ENCODE measurements around the gene GRM7.

Gene GRM7

DNA sequence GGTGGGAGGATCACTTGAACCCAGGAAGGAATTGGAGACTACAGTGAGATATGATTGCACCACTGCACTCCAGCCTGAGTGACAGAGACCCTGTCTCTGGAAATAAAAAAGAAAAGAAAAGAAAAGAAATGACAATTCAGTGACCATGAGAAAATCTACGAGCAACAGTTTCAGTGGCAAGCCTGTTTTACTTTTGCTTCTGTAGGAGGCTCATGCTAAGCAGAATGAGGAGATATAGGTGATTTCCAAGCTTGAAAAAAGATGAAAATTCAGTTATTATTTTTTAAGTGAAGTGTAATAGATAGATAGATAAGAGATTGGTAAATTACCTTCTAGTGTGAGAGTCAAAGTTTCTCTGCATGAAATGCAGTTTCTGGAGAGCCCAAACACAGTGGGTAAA, 651.1 kb downstream of the GRM7 start:
- no peak for DNase-seq

DNA sequence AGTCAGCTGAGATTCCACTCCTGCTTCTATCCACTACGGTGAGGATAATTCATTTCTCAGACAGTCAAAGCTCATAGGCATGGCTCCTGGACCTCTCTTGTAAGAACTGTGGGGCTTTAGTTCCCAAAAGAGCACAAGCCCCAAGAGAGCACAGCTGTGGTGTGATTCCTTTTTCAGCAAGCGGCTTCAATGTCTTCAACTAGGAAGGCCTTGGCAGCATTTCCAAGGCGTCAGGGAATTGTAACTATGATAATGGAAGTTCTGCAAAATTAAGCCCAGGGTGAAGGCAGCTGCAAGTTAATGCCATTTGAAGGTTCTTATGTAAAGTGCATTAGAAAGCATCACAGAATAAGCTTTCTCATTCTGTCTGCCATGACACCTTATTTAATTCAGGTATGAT, 657.1 kb downstream of the GRM7 start:
- DNase-seq = no peak

DNA sequence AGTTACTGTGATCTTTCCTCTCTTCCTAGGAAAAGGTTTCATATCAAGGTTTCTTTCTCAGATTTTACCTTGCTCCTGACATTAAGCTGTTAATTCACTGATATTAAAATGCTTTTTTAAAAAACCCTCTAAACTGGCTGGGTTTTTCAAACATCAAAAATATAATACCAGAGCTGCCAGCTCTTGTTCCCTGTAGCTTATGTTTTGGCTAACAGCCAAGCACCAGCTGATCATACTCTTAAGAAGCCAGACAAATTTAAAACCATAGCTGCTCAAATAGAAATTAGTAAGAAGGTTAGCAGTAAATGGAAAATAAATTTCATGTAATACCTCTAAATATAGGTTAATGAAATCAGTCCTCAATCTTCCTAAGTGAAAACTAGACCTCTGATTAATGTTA, 657.5 kb downstream of the GRM7 start:
- DNase-seq = no peak

DNA sequence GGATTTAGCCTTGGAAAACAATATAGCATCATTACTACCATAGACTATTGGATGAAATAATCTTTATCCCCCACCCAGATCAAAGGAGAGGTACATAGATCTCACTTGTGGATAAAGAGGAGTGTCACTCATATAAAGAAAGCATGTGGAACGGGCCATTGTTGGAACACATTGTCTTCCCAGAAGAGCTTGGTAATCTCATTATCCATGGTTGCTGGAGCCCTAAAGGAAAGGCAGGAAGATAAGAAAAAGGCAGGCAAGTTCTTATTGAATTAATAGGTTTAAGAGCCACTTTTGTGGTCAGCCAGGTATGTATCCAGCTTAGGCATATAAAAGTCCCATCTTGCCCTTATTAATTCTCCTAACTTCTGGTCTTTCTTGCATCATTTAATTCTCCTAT, 659.1 kb downstream of the GRM7 start:
- DNase-seq = no peak

DNA sequence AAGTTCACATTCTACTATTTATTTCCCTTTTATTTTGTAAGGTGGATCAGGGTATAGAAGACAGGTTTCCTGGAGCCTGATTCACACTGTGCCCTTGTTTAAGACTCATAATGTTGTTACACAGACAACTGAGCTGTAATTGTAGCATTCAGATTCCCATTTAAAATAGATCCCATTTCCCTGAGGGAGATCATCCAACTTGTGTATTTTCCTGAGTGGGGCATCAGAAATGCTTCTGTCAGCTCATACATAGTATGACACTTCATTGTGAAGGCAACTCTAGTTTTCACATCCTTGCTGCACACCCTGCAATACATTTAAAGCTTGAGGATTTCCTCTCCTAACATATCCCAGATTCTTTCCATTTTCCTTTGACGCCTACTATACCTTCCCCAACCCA, 659.7 kb downstream of the GRM7 start:
- no peak for DNase-seq

DNA sequence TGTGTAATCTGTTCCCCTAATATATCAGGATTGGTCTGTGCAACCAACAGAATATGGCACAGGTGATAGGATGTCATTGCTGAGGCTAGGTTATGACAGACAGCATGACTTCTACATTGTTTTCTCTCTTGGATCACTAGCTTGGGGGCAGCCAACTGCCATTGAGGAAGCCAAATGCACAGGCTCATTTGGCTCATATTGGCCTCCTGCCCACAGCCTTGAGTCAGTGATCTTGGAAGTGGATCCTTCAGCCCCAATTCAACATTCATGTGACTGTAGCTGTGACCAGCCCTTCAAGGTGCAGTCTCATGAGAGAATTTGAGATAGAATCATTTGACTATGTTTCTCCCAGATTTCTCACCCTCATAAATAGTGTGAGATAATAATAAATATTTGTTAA, 675.6 kb downstream of the GRM7 start:
- DNase-seq = no peak

DNA sequence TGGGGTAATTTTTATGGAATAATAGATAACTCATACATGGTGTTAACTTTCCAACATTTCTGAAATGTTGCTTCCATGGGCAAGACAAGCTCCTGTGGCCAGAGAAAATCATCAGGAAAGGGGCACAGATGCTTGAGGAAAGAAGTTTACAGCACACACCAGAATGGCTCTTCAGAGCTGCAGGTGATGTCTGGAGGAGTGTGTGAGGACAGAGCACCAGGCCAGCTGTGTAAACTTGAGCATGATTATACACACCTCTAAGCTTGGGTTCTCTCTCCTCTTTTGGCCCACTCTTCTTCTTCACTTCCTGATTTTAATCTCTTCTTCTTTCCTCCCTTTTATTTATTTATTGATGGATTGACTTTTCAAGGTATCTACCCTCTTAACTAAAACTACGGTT, 676.0 kb downstream of the GRM7 start:
- DNase-seq = no peak

DNA sequence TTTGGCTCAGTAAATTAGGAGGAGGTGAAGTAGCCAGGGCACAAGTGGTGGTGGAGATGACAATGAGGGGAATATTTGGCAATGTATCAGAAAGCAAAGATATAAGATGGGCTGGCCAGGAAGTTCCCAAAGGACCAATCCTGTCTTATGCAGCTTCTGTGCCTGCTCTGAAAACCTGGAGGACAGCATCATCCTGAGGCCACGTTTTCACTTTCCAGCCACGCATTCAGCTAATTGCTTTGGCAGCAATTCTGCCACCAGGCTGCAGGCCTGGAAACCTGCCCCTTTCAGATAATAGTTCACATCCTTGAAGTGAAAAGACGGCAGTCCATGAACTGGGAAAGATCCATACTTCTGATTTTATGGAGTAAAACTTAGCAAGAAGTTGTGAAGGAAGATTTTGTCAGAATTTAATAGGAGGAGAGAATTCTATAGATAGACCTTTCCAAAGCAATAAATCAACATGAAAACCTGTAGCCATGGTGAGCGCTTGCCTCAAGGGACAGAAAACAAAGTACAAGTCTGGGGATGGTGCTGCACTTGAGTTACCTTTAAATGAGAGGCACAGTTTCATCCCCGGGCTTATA, 682.5 kb downstream of the GRM7 start:
- DNase-seq = no peak

DNA sequence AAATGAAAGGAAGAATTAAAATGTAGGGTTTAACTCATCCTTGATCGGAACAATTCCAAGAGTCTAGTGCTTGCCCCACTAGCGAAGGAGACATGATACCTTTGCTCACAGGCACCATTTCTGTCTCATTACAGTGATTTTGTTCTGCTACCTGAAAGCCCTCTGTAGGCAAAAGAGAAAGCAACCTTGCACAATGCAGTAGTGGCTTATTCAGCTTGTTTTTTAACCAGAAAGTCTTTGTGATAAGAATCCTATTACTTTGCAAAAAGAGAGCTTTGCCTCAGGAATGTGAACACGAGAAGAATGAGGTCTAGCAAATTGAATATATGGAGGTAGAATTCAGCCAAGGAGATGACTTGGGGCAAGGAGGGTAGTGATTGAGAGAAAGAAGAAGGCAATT, 684.4 kb downstream of the GRM7 start:
- no peak for DNase-seq

DNA sequence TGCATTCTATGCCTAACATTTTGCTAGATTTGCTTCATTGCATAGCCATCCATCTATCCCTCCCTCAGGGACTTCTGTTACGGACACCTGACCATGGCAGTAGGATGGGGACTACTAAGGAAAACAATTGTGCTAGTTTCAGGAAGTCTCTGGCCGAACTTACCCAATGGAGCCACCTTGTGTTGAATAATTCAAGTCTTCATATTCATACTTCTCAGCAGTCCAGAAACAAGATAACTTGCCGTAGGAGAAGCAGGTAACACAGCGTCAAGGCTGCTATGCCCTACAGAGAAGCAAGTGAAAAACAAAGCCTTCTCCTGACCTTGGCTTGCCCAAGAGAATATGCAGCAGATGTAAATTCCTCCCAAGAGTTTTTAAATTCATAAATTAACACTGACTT, 685.3 kb downstream of the GRM7 start:
- DNase-seq = no peak

DNA sequence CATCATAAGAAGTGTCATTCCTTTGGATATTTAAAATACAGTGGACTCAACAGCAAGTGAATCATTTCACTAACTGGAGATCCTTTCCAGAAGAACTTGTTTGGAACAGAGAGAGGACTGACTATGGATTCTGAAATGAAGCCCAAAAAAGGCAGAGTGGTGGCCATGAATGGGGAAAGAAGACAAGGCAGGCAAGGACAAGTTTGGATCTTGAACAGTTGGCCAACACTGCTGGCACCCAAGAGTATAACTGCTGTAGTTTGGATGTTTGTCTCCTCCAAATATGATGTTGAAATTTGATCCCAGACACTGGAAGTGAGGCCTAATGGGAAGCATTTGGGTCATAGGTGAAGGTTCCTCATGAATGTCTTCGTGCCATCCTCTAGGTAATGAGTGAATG, 686.9 kb downstream of the GRM7 start:
- DNase-seq = no peak

DNA sequence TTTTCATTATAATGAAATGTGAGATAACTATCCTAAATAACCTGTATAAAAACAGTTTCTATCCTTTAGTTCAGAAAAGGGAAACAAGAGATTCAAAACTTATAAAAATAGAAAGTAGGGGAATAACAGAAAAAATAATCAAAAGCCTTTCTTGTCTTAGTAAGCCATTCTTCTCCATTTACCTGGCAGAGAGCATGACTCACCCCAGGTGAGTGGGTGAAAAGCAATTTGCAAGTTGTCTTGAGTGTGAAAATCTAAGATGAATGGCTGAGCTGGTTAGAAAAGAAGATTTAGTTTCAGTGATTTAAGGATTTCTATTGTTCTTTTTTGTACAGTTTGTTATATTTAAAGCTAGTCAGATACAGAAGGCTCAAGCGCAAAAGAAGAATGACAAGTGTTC, 702.0 kb downstream of the GRM7 start:
- no peak for DNase-seq

DNA sequence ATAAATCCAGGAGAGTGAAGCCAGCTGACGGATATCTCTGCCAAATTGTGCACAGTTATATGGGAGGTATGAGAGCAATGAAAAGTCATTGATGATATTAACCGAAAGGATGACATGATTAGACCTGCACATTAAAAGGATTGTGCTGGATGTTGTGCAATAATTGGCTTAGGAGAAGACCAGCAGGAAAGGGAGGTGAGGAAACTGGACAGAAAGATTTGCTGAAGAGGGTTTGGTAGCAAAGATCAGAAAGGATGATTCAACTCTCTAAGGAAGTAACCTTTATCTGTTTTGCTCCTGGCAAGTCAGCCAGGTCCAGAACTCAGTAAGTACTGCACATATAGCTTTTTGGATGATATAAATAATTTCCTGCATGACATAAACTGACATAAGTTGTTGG, 704.7 kb downstream of the GRM7 start:
- DNase-seq = no peak

DNA sequence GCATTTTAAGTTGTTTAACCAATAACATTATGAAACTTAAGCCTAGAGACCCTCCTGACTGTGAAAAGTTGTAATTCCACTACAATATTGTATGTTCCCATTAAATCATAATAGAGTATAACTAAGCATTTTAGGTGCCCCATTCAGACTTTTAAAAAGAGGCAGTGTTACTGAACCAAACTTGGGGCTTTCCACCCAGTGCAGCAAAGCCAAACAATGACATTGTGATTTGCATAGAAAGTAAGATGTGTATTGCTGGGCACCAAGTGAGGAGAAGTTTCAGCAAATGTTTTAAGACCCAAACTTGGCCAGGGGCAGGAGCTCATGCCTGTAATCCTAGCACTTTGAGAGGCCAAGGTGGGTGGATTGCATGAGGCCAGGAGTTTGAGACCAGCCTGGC, 706.2 kb downstream of the GRM7 start:
- DNase-seq = no peak

DNA sequence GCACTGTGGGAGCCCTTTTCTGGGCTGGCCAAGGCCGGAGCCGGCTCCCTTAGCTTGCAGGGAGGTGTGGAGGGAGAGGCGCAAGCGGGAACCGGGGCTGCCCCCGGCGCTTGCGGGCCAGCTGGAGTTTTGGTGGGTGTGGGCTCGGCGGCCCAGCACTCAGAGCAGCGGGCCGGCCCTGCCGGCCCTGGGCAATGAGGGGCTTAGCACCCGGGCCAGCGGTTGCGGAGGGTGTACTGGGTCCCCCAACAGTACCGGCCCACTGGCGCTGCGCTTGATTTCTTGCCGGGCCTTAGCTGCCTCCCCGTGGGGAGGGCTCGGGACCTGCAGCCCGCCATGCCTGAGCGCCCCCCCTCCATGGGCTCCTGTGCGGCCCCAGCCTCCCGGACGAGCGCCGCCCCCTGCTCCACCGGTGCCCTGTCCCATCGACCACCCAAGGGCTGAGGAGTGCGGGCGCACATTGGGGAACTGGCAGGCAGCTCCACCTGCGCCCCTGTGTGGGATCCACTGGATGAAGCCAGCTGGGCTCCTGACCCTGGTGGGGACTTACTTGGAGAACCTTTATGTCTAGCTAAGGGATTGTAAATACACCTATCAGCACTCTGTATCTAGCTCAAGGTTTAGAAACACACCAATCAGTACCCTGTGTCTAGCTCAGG, 707.7 kb downstream of the GRM7 start:
- DNase-seq = no peak

DNA sequence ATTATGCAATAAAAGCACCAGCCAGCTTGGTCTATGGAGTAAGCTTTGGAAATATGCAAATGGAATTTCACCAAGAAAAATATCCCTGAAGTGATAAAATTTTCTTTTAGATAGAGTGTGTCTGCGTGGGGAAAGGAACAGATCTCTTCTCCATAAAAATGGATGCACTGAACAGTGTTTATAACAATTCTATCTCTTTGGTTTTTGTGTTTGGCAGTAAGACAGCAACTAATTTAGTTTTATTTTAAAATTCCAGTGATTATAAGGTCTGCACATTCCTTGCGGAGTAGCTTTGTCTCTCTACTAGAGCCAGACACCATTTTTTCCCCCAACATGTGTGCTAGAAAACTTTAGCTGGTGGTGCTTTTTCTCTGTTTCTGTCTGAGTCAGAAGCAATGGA, 712.4 kb downstream of the GRM7 start:
- no peak for DNase-seq

DNA sequence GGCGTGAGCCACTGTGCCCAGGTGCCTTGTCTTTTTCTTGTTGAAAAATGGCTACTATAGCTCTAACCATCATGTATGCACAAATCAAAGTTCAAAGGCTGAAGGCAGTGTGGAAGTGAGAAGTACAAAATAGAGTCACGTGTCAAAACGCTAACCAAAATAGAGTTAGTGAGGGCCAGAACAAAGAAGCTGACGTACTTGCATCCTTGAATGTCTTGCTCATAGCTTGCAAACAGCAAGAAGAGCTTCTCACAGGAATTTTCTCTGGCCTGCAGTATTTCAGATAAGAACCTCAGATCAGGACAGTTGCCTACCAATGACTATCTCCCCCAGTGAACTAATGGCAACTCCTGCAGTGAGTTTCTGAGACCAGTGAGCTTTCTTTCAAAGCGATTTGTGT, 713.5 kb downstream of the GRM7 start:
- DNase-seq = no peak

DNA sequence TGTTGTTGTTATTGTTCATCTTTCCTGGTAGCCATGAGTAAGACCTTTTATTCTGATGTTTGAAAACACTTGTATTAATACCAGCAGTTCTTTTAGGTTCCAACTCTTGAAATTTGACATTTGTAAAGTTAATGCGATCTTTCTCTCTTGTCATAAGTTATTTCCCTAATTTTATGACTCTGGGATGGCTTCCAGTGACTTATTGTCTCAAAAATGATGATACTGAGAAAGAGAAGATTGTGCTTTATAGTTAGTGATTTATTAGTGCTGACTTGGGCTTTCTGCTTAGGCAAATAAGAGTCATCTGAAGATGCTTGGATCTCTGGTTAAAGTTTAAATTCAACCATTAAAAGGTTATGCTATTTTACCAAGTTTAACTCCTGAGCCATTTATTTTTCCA, 715.2 kb downstream of the GRM7 start:
- no peak for DNase-seq

DNA sequence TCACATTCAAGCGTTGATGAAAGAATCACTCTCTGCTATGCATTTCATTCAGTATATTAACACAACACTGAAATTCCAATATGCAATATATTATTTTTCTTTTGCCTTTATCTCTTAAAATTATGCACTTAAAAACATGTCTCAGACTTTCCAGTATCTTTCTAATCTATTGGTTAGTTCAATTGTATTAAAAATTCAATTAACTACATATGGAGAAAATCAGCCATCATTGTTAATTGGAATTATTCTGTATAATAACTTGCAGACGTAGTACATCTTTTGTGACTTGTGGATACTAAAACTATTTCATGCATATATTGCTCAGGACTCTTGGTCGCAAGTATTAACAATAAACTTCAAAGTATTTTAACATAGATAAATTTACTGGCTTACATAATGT, 715.6 kb downstream of the GRM7 start:
- DNase-seq = no peak

DNA sequence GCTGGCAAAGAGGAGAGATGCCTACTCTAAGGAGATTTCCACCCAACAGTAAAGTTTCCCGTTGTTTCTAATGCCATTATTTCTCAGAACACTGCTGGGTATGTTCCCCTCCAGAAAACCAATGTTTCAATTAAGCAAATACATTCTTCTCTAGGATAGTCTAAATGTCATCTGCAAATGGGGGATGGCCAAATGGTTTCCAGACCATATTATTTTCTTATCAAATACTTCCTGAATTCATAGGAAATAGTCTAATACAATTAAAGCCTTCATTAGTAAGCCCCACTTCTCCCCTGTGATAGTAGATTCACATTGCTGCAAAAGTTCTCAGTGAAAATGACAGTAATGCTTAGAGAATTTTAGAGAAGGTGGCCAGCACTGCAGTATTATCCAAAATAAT, 716.6 kb downstream of the GRM7 start:
- no peak for DNase-seq

DNA sequence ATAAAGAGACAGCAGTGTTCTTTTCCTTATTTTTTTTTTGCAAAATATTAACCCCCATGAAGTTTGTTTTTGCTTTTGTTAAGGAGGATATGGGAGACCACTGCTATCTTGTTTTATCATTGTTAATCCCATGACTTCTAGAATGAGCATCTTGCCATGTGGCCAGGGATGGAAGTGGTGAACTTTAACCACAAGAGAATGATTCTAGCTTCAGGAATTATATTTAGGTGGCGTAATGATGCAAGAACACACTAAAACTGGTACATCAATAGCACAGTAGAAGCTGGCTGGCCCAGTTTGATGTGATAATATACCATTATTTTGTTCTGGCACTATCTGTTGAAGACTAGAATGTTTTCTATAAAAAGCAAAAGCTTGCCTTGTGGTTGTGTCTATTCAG, 720.9 kb downstream of the GRM7 start:
- DNase-seq = no peak

DNA sequence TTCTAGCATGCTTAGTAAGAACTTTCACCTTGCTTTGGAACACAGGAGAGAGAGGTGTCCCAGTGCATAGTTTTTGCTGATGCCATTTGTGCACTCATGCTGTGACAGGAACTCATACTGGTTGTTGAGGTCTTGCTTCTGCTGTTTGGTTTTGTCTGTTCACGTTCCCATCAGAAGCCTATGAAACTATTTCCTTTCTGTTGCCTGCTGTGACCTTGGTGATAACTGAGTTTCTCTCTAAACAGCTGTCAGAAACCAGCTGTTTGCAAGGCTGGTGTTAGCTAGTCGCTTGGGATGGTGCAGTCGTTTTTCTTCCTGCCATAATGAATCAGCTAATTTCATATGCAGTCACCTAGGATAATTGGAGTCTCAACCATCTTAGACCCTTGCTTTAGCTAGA, 724.1 kb downstream of the GRM7 start:
- DNase-seq = no peak

DNA sequence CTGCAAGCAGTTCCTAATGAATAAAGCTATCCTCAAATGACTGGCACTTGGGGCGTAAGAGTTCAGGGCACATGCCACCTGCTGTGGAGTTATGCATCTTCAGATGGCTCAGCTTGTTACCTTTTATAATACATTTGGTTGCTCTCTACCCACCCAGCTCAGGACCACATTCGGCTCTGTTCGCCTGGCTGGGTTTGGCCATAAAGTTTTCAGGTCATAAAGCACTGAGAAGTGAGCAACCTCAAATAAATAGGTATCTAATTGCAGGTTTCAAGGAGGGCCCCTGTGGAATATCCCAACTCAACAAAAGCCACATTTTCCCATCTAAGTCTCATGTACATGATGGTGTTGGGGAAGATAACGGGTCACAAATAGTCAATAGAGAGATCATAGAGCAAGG, 727.3 kb downstream of the GRM7 start:
- DNase-seq = no peak

DNA sequence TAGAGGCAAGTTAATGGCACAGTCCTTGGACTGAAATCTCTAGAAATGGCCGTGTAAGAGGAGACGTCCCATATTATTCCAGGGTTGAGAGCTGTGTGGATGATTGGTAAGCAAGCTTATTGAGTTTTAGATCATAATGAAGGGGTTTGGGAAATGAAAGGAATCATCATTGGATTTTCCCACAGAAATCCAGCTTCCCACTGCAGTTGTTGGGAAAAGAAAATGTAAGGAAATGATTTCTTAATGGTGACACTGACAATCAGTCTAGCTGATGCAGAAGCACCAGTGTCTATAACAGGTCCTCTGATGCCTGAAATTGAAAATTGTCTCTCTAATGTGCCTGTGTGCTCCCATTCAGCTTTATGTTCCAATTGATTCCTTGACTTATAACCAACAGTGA, 728.6 kb downstream of the GRM7 start:
- DNase-seq = no peak

DNA sequence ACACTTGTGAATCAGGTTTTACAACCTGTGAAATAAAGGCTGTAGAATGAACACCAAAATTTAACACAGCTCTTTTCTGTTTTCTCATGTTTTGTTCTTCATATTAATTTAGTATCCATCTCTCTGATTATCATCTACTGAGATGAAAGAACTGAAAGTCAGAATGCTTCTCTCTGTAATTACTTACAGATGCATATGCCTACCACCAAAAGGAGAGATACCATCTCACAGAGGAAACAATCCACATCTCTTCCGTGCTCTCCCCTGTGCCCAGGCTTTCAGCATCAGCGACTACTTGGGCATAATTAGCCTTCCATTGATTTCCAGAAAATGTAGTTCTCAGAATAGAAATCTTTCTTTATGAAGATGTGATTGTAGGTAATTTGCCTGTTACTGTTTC, 741.4 kb downstream of the GRM7 start:
- DNase-seq = no peak

DNA sequence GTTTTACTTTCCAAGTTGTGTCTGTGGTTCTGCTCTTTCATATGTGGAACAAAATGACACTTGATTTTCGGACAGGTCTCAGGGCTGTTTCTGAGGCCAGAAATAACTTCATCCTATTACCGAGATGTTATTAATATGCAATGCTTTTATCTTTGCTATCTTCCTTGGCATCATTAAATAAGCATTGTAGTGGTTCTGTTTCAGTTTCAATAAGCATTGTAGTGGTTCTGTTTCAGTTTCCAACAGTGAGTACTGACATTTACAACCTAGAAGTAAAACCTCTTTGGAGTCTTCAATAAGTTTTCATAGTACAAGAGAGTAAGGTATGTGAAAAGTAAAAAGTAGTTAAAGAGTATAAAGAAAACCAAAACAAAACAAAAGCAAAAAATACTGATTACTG, 746.2 kb downstream of the GRM7 start:
- no peak for DNase-seq
